Measurements from ENCODE around the gene MEAF6.

MEAF6 gene

DNA sequence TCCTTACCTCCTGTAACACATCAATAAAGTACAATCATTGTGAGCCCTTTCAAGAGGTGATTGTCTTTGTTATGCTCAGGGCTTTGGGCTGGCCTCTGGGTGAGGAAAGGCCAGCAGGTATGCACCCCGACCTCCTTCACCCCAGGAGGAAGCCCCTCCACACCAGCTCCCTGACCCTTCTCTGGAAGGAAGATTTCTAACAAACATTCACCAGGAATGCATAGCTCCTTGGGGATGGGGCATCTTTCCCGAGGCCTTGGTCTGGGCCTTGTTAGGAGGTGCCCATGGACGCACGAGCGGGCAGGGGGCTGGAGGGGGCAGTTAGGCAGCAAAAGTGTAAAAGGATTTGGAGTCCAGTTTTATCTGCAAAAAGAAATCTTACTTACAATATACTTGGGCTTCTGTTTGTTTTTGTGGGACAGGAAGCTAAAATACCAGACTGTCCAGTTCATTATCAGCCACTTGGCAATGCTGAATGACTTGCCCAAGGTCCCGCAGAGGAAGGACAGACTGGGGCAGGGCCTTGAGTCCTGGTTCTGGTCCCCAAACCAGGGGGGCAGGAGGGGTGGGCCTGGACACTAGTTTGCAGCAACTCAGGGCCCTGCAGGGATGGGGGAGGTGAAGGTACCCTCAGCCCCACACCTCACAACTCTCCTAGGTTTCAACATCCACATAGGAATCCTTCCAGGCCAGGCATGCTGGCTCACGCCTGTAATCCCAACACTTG is 30.1 kb downstream of the MEAF6 start:
- no peak for DNase-seq (ENCODE audit: low spot score)

DNA sequence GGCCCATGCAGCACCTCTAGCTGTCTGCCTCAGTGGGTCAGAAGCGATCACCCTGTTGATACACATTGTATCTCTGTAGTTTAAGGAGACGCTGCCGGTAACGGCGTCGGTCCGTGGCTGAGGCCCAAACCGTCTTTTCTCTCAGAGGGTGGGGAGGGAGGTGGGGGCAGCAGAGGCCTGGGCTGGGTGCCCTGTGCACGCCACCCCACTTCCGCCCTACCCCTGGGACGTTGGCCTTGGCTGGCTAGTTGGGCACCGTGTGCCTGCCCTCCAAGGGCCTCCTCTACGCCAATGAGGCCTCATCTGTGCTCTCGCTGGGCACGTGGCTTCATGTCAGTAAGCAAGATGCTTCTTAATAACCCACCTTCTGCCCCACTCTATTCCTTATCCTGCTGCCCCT is 30.8 kb downstream of the MEAF6 start:
- no peak for DNase-seq (ENCODE audit: low spot score)

DNA sequence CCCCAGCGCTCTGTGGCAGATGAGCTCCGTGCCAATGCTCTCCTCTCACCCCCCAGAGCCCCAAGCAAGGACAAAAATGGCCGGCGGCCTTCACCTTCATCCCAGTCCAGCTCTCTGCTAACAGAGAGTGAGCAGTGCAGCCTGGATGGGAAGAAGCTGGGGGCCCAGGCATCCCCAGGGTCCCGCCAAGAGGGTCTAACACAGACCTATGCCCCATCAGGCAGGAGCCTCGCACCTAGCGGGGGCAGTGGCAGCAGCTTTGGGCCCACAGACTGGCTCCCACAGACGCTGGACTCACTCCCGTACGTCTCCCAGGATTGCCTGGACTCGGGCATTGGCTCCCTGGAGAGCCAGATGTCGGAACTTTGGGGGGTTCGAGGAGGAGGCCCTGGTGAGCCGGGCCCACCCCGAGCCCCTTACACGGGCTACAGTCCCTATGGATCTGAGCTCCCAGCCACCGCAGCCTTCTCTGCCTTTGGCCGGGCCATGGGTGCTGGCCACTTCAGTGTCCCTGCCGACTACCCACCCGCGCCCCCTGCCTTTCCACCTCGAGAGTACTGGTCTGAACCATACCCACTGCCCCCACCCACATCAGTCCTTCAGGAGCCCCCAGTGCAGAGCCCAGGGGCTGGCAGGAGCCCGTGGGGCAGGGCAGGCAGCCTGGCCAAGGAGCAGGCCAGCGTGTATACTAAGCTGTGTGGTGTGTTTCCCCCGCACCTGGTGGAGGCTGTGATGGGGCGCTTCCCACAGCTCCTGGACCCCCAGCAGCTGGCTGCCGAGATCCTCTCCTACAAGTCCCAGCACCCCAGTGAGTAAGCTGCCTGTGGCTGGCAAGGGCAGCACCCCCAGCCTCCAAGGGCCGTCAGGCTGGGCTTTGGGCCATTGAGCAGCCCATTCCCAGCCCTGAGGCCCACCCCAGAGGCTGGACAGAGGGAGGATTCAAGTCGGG is 31.5 kb downstream of the MEAF6 start:
- DNase-seq (ENCODE audit: low spot score), result no peak

DNA sequence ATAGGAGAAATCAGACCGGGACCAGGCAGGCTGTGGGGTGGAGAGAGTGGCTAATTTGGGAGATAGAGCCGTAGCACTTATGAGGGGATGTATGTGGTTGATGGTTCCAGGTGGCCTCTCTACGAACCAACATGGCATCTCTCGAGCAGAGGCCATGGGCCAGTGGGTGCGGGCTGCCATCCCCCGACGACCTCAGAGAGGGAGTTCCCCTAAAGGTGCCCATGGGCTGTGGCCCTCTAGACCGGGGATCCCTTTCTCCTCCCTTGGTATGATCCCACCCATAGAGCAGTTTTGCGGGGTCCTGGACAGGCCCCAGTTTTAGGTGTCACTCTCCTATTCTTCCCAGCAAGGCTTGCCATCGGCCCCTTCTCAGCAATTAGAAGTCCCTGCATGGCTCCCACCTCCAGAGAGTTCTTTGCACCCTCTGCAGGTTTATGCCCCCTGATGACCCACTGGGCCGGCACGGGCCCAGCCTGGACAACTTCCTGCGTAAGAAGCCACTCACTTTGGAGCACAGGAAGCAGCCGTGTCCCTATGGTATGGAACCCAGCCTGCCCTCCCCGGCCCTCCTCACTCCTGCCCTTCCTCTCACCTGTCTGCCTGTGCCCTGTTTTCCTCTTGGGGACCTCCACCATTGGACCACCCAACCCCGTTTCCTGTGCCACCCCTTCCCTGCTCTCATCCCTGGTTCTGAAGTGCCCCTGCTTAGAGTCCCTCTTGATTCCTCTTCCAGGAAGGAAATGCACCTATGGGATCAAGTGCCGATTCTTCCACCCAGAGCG is 32.4 kb downstream of the MEAF6 start:
- DNase-seq (ENCODE audit: low spot score), result no peak

DNA sequence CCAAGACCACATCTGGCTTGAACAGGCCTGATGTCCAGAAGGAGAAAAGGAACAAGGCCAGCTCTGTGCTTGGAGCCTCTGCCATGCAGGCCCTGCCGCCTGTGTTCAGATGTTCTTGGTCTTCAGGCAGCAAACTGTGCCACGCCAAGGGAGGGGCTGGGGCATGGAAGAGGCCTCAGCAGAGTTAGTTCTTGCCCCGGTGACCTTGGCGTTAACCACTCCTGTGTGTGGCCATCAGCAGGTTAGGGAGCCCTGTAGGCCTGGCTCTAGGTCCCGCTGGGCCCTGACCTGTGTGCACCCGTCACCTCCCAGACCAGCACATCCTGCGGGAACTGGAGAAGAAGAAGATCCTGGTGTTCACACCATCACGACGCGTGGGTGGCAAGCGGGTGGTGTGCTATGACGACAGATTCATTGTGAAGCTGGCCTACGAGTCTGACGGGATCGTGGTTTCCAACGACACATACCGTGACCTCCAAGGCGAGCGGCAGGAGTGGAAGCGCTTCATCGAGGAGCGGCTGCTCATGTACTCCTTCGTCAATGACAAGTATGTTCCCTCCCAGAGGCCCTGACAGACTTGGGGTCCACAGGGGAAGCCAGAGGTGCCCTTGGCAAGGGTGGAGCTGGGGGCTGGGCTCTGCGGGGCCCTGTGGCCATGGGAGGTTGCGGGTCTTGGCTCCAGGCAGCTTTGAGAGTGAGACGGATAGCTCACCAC is 33.1 kb downstream of the MEAF6 start:
- DNase-seq (ENCODE audit: low spot score), result no peak

DNA sequence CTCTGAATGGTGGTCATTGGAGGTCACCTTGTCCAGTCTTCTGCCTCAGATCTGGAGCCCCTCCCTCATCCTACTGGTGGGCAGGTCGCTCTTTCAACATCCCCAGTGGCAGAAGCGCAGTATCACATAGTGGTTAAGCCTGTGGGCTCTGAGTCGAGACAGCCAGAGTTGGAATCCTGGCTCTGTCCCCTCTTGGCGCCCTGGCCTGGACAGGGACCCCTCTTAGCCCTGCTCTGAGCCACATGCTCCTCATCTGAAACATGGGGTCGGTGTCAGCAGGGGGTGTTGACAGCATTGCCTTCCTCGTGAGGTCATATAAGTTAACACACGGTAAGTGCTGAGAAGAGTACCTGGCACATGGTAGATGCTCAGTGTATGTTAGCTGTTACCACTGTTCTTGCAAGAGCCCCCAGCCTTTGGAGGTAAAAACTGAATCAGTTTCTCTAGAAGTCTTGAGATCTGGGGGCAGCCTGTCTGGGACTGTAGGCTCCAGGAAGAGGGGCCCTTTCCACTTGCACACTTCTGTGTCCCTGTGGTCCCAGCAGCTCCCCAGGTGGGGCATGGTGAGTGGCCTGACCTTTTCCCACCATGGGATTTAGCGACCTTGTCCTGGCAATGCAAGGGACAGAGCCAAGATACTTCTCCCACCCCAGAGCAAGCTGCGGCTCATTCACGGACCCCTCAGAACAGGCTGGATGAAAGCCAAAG is 33.8 kb downstream of the MEAF6 start:
- no peak for DNase-seq (ENCODE audit: low spot score)

DNA sequence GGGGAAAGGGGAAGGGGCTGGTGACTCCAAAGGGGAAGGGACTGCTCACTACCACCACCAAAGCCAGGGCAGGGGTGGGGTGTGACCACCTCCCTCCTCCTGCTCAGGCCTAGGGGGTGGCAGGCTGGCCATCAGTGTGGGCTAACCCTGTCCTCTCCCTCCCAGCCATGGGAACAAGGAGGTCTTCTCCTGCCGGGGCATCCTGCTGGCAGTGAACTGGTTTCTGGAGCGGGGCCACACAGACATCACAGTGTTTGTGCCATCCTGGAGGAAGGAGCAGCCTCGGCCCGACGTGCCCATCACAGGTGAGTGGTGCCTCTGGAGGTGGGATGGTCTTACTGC is 34.5 kb downstream of the MEAF6 start:
- no peak for DNase-seq (ENCODE audit: low spot score)

DNA sequence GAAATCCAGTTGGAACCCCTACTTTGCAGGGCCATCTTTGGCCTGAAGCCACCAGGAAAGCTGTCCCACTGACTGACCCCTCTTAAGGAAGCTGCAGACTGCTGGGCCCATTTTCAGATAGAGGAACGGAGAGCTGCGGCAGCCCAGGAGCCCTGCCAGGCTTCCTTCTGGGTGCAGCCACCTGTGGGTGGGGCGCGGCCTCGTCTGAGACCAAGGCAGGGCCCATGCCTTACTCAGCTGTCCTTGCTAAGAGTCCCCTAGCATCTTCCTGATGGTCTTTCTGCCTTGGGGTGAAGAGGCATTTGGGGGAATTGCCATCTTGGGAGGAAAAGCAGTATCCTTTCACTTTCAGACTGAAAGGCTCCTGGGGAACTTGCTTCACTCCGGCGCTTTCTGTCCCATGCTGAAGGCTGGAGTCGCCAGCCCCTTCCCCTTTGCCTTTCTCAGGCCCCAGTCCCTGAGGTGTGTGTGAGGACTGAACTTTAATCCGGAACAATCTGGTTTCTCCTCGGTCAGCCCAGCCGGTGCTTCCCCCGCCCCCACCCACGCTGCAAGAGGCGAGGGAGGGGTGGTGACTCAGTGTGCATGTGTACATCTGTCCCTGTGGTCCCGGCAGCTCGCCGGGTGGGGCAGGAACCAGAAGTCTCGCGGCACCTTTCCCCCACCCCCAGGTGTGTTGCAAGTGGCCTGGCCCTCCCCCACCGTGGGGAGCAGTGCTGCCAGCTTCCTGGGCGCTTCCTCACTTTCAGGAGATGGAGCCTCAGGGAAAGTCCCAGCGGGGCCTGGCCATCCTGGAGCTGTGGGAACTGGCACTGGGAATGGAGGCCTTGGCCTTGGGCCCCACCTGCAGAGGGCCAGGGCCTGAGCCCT is 35.1 kb downstream of the MEAF6 start:
- peak; percentile 69 for DNase-seq (ENCODE audit: low spot score)

DNA sequence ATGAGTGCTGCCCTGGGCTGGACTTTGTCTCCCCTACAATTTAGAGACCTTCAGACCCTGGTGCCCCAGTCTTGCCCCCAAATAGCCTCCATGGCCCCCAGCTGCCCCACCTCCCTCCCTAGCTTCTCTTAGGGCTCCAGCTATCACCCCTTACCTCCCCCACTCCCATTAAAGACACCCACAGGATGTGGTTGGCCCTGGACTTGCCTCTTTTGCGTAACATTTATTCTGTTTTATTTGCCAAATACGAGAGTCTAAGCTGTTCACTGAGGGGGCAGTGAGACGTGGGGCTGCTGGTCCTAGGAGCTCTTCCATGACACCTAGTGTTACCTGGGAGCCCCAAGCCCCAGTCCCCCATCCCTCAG is 35.7 kb downstream of the MEAF6 start:
- DNase-seq (ENCODE audit: low spot score), result no peak

DNA sequence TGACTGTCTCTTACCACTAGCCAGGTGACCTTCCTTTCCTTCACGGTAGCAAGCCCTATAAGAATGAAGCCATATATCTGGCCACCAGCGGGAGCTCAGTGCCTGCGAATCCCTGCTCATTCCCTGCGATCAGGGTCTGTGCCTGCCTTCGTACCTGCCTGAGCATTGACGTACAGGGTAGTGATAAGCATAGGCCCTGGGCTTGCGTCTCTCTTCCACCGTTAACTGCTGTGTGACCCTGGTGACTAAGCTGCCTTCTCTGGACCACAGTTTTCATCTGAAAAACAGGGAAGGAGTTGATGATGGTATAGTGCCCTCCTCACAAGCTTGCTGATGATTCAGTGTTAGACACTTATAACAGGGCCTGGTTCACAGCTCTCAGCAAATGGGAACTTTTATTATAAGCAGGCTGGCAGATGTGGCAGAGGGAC is 36.1 kb downstream of the MEAF6 start:
- DNase-seq (ENCODE audit: low spot score), result no peak

DNA sequence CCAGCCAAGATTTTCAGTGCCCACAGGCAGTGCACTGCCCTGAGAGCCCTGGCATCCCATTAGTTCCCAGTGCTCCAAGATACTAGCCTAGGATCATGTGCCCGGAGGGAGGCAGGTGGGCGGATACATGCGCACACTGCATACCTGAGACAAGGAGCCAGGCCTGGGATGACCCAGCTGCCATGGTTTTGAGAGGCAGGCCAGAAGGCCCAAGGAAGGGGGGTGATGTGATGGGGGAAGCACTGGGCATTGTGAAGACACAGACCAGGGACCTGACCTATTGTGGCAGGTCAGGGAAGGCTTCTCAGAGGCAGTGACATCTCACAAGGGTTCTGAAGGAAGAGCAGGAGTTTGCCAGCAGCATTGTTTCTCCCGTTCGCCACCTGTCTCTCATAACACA is 36.6 kb downstream of the MEAF6 start:
- DNase-seq (ENCODE audit: low spot score), result no peak

DNA sequence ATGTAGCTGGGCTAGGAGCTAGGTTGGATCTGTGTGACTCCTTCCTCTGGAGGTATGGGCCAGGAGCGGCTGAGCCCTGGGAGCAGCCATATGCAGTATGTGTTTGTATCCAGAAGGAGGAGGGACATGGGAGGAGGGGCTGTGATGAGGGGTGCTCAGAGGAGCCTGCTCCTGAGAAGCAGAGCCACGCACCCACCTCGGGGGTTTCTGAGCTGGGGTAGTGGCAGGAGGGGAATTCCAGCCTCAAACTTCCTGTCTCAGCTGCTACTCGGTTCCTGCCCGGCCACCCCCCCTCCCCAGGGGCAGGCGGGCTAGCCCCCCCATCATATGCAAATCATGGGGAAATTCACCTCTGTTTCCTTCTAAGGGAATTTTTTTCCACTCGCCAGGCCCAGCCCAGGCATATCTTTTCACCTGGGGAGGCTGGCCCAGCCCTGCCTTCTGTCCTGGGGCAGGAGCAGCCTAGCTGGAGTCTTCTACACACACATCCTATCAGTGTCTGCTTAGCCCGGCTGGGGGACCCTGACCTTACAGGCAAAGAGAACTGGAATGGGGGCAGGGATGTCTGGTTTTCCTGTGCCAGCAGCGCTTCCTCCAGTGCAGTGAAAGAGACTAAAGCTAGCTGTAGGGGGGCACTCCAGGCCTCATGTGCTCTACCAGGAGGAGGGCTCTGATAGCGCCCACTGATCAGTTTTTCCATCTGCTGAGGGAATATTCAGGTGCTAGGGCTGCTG is 37.2 kb downstream of the MEAF6 start:
- no peak for DNase-seq (ENCODE audit: low spot score)

DNA sequence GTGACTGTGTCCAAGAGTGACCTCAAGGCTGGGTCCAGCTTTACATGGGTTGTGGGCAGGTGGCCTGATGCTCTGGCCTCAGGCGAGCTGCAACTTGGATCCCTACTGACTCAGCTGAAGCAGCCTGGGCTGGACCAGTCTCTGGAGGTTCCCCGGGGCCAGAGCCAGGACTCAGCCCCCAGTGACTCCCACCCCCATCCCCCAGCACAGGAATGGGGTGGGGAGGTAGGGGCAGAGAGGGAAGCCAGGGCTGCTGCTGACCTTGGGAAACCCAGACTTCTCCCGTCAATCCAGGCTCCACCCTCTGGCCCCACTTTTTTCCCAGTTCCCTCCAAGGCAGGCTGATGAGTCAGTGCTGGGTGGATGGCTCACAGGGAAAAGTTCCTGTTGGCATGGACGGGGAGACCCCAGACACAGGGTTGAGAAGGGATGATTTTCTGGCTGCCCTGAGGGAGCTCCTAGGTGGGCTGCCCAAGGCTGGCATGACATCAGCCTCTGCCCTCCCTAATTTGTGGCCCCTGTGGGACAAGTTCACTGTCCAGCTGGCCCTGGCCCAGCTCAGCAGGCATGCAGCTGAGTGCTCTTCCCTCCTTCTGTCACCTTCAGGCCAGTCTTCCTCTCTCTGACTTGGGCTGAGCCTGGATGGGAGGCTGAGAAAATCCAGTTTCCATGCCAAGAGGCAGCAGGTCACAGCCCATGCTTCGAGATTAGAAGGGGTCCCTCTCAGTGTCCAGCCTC is 37.9 kb downstream of the MEAF6 start:
- DNase-seq (ENCODE audit: low spot score), result no peak

DNA sequence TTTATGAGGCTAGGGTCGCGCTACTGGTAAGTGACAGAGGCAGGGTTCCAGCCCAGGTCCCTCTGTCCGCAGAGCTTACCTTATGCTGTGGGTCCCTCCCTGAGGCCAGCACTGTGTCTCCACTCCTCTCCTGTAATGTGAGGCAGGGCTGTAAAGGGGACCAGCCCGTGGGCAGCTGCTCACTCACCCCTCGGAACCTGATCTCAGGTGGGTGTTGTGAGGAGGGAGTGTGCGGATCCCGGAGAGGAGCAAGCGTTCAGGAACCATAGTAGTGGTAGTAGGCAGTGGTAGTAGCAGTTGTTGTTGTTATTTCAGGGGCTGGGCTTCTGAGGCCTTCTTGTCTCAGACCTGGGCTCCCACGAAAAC is 38.5 kb downstream of the MEAF6 start:
- DNase-seq (ENCODE audit: low spot score), result no peak

DNA sequence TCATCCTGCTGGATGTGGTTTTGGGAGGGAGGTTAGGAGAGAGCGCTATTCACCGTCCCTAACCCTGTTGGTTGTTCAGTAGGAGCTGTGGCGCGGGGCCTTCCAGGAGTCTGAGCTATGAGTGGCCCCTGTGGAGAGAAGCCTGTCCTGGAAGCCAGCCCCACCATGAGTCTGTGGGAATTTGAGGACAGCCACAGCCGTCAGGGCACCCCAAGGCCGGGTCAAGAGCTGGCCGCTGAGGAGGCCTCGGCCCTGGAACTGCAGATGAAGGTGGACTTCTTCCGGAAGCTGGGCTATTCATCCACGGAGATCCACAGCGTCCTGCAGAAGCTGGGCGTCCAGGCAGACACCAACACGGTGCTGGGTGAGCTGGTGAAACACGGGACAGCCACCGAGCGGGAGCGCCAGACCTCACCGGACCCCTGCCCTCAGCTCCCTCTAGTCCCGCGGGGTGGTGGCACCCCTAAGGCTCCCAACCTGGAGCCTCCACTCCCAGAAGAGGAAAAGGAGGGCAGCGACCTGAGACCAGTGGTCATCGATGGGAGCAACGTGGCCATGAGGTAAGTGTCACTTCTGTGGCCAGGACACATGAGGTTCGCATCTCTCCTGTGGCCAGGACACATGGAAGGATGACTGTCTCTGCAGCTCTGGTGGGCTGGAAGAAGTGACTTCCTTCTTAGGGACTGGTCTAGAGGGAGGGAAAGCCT is 39.0 kb downstream of the MEAF6 start:
- no peak for DNase-seq (ENCODE audit: low spot score)

DNA sequence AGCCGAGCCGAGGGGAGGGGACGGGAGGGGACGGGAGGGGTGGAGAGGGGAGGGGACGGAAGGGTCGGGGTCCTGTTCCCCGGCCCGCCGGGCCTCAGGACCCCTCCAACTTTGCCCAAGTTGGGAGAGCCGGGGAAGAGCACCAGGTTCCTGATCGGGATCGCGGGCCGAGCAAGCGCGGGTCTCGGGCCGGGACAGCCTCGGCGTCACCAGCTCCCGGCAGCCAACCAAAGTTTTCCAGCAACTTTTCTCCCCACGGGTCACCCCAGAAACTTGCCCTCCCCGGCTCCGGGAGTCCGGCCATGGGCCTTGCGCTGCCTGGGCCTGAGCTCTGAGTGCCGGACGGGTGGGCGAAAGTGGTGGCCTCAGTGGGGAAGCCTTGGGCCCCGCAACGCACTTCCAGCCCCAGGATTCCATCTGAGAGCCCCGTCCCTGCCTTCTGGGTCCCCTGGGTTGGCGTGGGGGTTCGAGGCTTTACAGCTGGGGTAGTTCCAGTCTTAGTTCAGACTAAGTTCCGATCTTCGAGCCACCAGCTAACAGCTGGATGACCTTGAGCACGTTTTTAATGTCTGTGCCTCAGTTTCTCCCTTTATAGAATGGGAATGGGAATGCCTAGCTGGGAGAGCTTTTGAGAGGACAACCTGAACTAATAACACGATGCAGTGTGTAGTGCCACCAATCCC is 39.7 kb downstream of the MEAF6 start:
- no peak for DNase-seq (ENCODE audit: low spot score)

DNA sequence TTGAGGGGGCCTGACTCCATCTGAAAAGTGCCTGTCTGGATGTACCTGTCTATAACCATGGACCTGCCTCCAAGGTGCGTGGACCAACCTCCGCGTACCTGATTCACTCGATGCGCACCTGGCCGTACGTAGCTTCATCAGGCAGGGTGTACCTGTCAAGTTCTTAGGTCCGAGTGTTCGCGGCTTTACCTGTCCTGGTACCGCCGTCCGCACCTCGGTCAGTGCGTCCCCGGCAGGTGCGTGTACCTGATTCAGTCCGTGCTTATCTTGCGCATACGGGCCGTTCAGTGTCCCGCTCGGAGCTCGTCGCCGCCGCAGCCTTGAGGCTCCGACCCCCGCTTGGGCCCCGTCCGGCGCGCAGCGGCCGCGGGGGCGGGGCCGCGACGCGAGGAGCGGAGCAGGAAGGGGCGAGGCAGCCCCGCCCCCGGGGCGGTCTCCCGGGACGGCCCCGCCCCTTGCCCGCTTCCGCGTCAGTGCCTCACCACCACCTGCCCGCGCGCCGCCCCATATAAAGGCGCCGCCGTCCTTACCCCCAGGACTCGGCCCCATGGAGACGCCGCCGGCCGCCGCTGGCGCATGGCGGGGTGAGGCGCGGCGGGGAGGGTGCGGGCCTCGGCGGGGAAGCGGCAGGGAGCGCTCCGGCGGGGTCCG is 40.4 kb downstream of the MEAF6 start, which contains the start of gene ZC3H12A:
ZC3H12A (plus strand) TSS at position 535 of the 651 bp plus-strand sequence. CDS start 917 bp downstream, outside the sequence.
- DNase-seq (ENCODE audit: low spot score), result peak; percentile 91

All from HuH-7 (cell line).